B cell (primary cell): ENCODE results near the gene HOXA3. TPM values are rescaled to one million over a fixed set of nuclear protein-coding genes. Genes with fewer than 3 reads are reported as not detected.

Experiments
- ATAC-seq: fragments of 200-7000 bp; cut with Tn5 transposase; one replicate; pipeline ENCODE4 v1.10.0; 2021; ENCODE audit warnings: low read depth, mild to moderate bottlenecking, moderate number of reproducible peaks, moderate library complexity
- CTCF ChIA-PET: fragments of 350-600 bp; sonication (Branson Sonifier 250); formaldehyde crosslinking; loops from one replicate; lab custom pipeline; 2021; ENCODE audit warnings: antibody characterized with exemption, inconsistent platforms; lab: Charles Lee
- POLR2A ChIA-PET: fragments of 350-600 bp; sonication (Branson Sonifier 250); formaldehyde crosslinking; loops from one replicate; lab custom pipeline; 2021; ENCODE audit warnings: antibody characterized with exemption; lab: Charles Lee
- DNase-seq: peaks from one replicate; pipeline ENCODE4 v3.0.0; 2013
- H2AFZ ChIP-seq: 2 replicates; pipeline ENCODE4 v1.6.1; 2012; ENCODE audit warnings: mild to moderate bottlenecking, low read depth, low read length; ENCODE audit not compliant: insufficient read depth, poor library complexity, severe bottlenecking
- H3K27ac ChIP-seq, 2 donors: 1 replicate in 1 of 2; 2 replicates in 1 of 2; pipeline ENCODE4 v1.5.1; 2012 to 2013; ENCODE audit warnings: low read length in 2 of 2, mild to moderate bottlenecking in 2 of 2, moderate library complexity in 1 of 2
- H3K27me3 ChIP-seq, 4 experiments: fragments of 200-600 bp in 1 of 4; sonication (generic) in 1 of 4; replicated peaks in 1 of 4; 1 replicate in 2 of 4; 2 replicates in 2 of 4; pipeline versions ENCODE4 v1.6.1 to v1.7.0; 2013 to 2016; ENCODE audit warnings: low read length in 3 of 4, mild to moderate bottlenecking in 2 of 4, mixed read lengths in 1 of 4, moderate library complexity in 1 of 4; ENCODE audit not compliant: insufficient read depth in 4 of 4, control insufficient read depth in 3 of 4; ENCODE audit errors: control extremely low read depth in 1 of 4
- H3K36me3 ChIP-seq, 2 experiments: replicated peaks in 1 of 2; 1 replicate in 1 of 2; 2 replicates in 1 of 2; pipeline versions ENCODE4 v1.6.1 to v1.7.1; 2013; ENCODE audit warnings: low read length in 1 of 2; ENCODE audit not compliant: insufficient read depth in 2 of 2, control insufficient read depth in 1 of 2; ENCODE audit errors: control extremely low read depth in 1 of 2, extremely low read depth in 1 of 2
- H3K4me1 ChIP-seq, 2 donors: fragments of 200-600 bp in 1 of 2; sonication (generic) in 1 of 2; 1 replicate in 1 of 2; 2 replicates in 1 of 2; pipeline versions ENCODE4 v1.5.1 to v1.6.1; 2013 to 2017; ENCODE audit warnings: low read length in 2 of 2; ENCODE audit not compliant: control insufficient read depth in 2 of 2, insufficient read depth in 2 of 2
- H3K4me2 ChIP-seq: replicated peaks from 2 replicates; pipeline ENCODE3; 2012; ENCODE audit warnings: mild to moderate bottlenecking, low read depth, low read length; ENCODE audit not compliant: poor library complexity, severe bottlenecking
- H3K4me3 ChIP-seq, 5 experiments: fragments of 200-600 bp in 1 of 5; sonication (generic) in 1 of 5; 1 replicate in 3 of 5; 2 replicates in 2 of 5; pipeline versions ENCODE4 v1.5.1 to v1.7.0; 2011 to 2016; ENCODE audit warnings: low read length in 4 of 5, mild to moderate bottlenecking in 4 of 5, low read depth in 2 of 5, control low read depth in 1 of 5, moderate library complexity in 1 of 5; ENCODE audit not compliant: insufficient read depth in 1 of 5; ENCODE audit errors: control extremely low read depth in 1 of 5, extremely low read depth in 1 of 5
- H3K79me2 ChIP-seq: fragments of 200-600 bp; sonication (generic); one replicate; pipeline ENCODE4 v1.6.0; 2016; ENCODE audit warnings: low read length; ENCODE audit not compliant: control insufficient read depth, insufficient read depth
- H3K9ac ChIP-seq: fragments of 200-600 bp; sonication (generic); 2 replicates; pipeline ENCODE4 v1.6.1; 2017; ENCODE audit warnings: mild to moderate bottlenecking, low read length, moderate library complexity
- H3K9me3 ChIP-seq, 3 donors: one replicate each; pipeline versions ENCODE4 v1.6.1 to v1.7.1; 2013; ENCODE audit warnings: low read length in 2 of 3; ENCODE audit not compliant: control insufficient read depth in 2 of 3, insufficient read depth in 1 of 3; ENCODE audit errors: control extremely low read depth in 1 of 3
- H4K20me1 ChIP-seq: 2 replicates; pipeline ENCODE4 v1.6.0; 2012; ENCODE audit warnings: mild to moderate bottlenecking, low read length; ENCODE audit not compliant: insufficient read depth, control insufficient read depth, poor library complexity, severe bottlenecking
- H3K27ac Mint-ChIP-seq: one replicate; pipeline ENCODE4 v1.8.0; 2021; ENCODE audit warnings: mixed read lengths
- H3K27me3 Mint-ChIP-seq: one replicate; pipeline ENCODE4 v1.8.0; 2021; ENCODE audit warnings: mixed read lengths
- H3K4me1 Mint-ChIP-seq: one replicate; pipeline ENCODE4 v1.8.0; 2021; ENCODE audit warnings: mixed read lengths
- H3K4me3 Mint-ChIP-seq: one replicate; pipeline ENCODE4 v1.8.0; 2021; ENCODE audit warnings: mixed read lengths
- H3K9me3 Mint-ChIP-seq: one replicate; pipeline ENCODE4 v1.8.0; 2022; ENCODE audit warnings: mixed read lengths; ENCODE audit not compliant: insufficient read depth
- EZH2 ChIP-seq: IDR thresholded peaks from 2 replicates; pipeline ENCODE4 v1.6.1; 2012; ENCODE audit warnings: borderline replicate concordance, low read depth, mild to moderate bottlenecking, moderate library complexity, low read length; ENCODE audit not compliant: insufficient read depth, poor library complexity, severe bottlenecking
- WGBS: methylation state at CpG from one replicate; pipeline ENCODE4 v1.1.5; 2013; ENCODE audit warnings: missing lambda C conversion rate; ENCODE audit not compliant: insufficient coverage; 5-methylcytosine and 5-hydroxymethylcytosine counted together
- intact Hi-C: fragments of 100-400 bp; cut with micrococcal nuclease; formaldehyde crosslinking; loops from one replicate; pipeline ENCODE4 v1.10.0; 2022
- polyA plus RNA-seq: library from polyadenylated mRNA; depleted of rRNA; stranded (reverse); fragments of >200 nt; gene quantifications from 2 replicates; pipeline ENCODE4 v1.2.3, GENCODE V29; 2012
- total RNA-seq, 2 donors: library from RNA; stranded (reverse); fragments of 120-200 nt in 1 of 2; gene quantifications; 1 replicate in 1 of 2; 2 replicates in 1 of 2; pipeline versions ENCODE4 v1.2.3 to v1.2.4, GENCODE V29; 2013 to 2022
- TF ChIP-seq, protein P1 (sequence below): fragments of 200-600 bp; IDR thresholded peaks from one replicate; pipeline ENCODE4 v1.8.0; 2022; ENCODE audit warnings: antibody characterized with exemption, mild to moderate bottlenecking

HOXA3 gene
- total and polyA plus RNA-seq, 2 donors (not counting 1 experiment from before 2014, with no cell fraction given), result 0.07 TPM; not detected in 1

DNA sequence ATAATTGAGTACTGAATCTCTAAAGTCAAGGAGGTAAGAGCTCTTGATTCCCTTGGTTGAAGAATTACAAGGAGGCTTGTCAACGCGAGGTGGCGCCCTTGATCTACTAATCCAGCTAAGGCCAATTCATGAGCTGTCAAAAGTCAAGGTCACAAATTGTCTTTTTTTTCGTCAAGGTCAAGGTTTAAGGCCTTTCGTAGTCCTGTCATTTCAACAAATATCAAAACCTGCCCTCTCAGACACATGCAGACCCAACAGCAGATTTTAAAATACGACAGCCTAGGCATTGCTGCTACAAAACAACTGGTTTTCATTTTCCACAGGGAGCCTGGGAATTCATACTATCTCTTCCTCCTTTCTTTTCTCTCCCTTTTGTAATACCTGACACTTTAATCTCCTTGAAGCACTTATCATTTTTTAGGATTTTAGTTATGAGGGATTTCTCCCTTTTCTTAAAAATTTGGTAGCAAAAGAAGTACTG lies 43.9 kb upstream of the HOXA3 start:
- Histone ChIP-seq H2AFZ (no peak overlapping the region), H3K27ac (no peak overlapping the region), H3K4me1 (peaks cover 44 to 64% of the 10 kb centered on the region in 2 donors), H3K9ac (no peak overlapping the region), H3K27me3 (peaks cover 3 to 82% (median 76%) of the 10 kb centered on the region in 4 experiments), H3K9me3 (peaks cover 0 to 51% (median 2%) of the 10 kb centered on the region in 3 donors), H3K36me3 (no peaks in the 10 kb centered on the region), H4K20me1 (no peaks in the 10 kb centered on the region), H3K4me2 (no peak overlapping the region), H3K79me2 (no peaks in the 10 kb centered on the region), H3K4me3 (no peak overlapping the region)
- 2% methylated on average over 6 of the region's 6 CpGs for WGBS
- Mint-ChIP-seq H3K4me1 (peaks cover 34% of the 10 kb centered on the region), H3K27me3 (peaks cover 79% of the 10 kb centered on the region), H3K4me3 (no peak overlapping the region), H3K9me3 (no peaks in the 10 kb centered on the region), H3K27ac (peak overlapping the region; percentile 64)
- ChIA-PET CTCF (interaction anchor here (0.6 to 2.6 kb wide), 65 partner anchors 8 to 1910 kb away, joined by 3 to 51 read pairs (median 4); partner anchors contain the start of genes EVX1, HOXA6 and HOXA9), POLR2A (no interaction called here)
- peak; percentile 84 for DNase-seq
- intact Hi-C loops, result loop anchor here (1.0 to 10.0 kb wide), 7 partner anchors 46 to 900 kb away; partner anchors contain the start of gene EVX1
- TF ChIP-seq, protein P1, sequence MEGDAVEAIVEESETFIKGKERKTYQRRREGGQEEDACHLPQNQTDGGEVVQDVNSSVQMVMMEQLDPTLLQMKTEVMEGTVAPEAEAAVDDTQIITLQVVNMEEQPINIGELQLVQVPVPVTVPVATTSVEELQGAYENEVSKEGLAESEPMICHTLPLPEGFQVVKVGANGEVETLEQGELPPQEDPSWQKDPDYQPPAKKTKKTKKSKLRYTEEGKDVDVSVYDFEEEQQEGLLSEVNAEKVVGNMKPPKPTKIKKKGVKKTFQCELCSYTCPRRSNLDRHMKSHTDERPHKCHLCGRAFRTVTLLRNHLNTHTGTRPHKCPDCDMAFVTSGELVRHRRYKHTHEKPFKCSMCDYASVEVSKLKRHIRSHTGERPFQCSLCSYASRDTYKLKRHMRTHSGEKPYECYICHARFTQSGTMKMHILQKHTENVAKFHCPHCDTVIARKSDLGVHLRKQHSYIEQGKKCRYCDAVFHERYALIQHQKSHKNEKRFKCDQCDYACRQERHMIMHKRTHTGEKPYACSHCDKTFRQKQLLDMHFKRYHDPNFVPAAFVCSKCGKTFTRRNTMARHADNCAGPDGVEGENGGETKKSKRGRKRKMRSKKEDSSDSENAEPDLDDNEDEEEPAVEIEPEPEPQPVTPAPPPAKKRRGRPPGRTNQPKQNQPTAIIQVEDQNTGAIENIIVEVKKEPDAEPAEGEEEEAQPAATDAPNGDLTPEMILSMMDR, result peak; percentile 96
- TF ChIP-seq EZH2, result no peak
- ATAC-seq, result no peak

DNA sequence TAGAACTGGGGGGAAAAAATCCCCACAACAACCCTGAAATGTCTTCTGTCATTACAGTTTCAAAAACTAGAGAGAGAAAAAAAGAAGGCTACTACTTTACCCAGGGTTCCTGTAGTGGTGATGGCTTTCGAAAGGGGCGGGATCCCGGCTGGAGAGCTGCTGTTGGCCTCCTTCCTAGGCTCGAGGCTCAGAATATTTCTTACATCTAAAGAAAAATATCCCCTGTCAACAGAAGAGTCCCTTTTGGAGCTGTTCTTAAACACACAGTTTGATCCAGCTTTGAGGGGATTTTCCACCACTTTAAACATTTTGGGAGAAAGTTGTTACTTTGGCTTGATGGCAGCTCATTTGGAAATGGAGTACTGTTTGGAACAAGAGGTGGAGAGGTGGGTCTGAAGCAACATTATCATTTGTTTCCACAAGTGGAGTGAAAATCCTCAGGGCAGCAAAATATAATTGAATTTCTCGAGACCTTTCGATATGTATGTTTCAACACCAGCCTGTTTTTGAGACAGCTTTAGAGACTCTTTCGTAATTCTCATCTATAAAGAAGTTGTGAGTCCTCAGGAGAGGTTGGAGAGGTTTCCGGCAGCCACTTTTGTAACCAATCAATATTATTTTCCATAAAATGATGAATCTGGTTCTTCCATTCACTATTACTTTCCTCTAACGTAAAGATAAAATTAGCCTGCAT lies 42.5 kb upstream of the HOXA3 start:
- intact Hi-C loops, result loop anchor here (5.0 to 10.0 kb wide), 2 partner anchors 47 to 410 kb away; partner anchors contain the start of gene EVX1
- no peak overlapping the region for H2AFZ ChIP-seq
- peaks cover 0 to 48% (median 2%) of the 10 kb centered on the region in 3 donors for H3K9me3 ChIP-seq
- no CpG with 5 or more reads among the region's 9 CpGs for whole genome bisulfite sequencing
- H3K27ac ChIP-seq, result no peak overlapping the region
- H3K36me3 ChIP-seq, result no peaks in the 10 kb centered on the region
- ChIA-PET POLR2A (no interaction called here), CTCF (interaction anchor here (0.7 to 2.6 kb wide), 17 partner anchors 8 to 1334 kb away, joined by 3 to 32 read pairs (median 5); no protein-coding TSS in a partner anchor)
- DNase-seq (no peak), ATAC-seq (no peak)
- H3K4me3 ChIP-seq, result no peak overlapping the region
- H3K79me2 ChIP-seq, result no peaks in the 10 kb centered on the region
- TF ChIP-seq, protein P1, result no peak
- no peak for TF ChIP-seq EZH2
- Mint-ChIP-seq H3K4me1 (peaks cover 28% of the 10 kb centered on the region), H3K4me3 (no peak overlapping the region), H3K9me3 (no peaks in the 10 kb centered on the region), H3K27me3 (peaks cover 82% of the 10 kb centered on the region), H3K27ac (no peak overlapping the region)
- H4K20me1 ChIP-seq, result no peaks in the 10 kb centered on the region
- peaks cover 31 to 59% of the 10 kb centered on the region in 2 donors for H3K4me1 ChIP-seq
- no peak overlapping the region for H3K4me2 ChIP-seq
- no peak overlapping the region for H3K9ac ChIP-seq
- H3K27me3 ChIP-seq, result peaks cover 3 to 85% (median 79%) of the 10 kb centered on the region in 4 experiments
